Fibroblast of lung (primary cell): ENCODE measurements around the gene CCDC3.

Experiments
- CTCF ChIP-seq, 2 donors: IDR thresholded peaks in 1 of 2; conservative IDR thresholded peaks in 1 of 2; 1 replicate in 1 of 2; 2 replicates in 1 of 2; pipeline ENCODE4 v1.5.1; 2011 to 2012; ENCODE audit warnings: low read length in 2 of 2, control low read depth in 1 of 2, inconsistent platforms in 1 of 2, low read depth in 1 of 2, mild to moderate bottlenecking in 1 of 2
- EZH2 ChIP-seq: IDR thresholded peaks from 2 replicates; pipeline ENCODE4 v1.5.1; 2012; ENCODE audit warnings: low read length, control low read depth, mild to moderate bottlenecking; ENCODE audit errors: missing control alignments

GRCh38 chr10:12999849-13000248, 1.7 kb downstream of the CCDC3 start:
- TF ChIP-seq CTCF (conservative IDR thresholded peaks at IDR 0.05 in 1 of 2, IDR thresholded peaks at IDR 0.05 in 1 of 2; ENCODE audit: low read depth in 1 of 2, low read length in 2 of 2) (no peak), EZH2 (no peak)
